Measurements from ENCODE around the gene MPRIP.

MPRIP gene

GRCh38 chr17:17203173-17203730 is 161.0 kb downstream of the MPRIP start:
- no peak for DNase-seq (ENCODE audit: low read depth in 2 of 3, low spot score in 2 of 3)

GRCh38 chr17:17204041-17204591 is 161.9 kb downstream of the MPRIP start:
- no peak for DNase-seq (ENCODE audit: low read depth in 2 of 3, low spot score in 2 of 3)

GRCh38 chr17:17204635-17205231 is 162.5 kb downstream of the MPRIP start:
- DNase-seq (ENCODE audit: low read depth in 2 of 3, low spot score in 2 of 3), result no peak

- DNase-seq (ENCODE audit: low read depth in 2 of 3, low spot score in 2 of 3), result peak; percentile 35 to 38 (median 36)
Observed at GRCh38 chr17:17205368-17206123, 163.3 kb downstream of the MPRIP start.

- peak; percentile 73 to 83 (median 82) for DNase-seq (ENCODE audit: low read depth in 2 of 3, low spot score in 2 of 3)
Observed at GRCh38 chr17:17206124-17206912, 164.1 kb downstream of the MPRIP start, which contains the start of gene PLD6. TSS of gene PLD6 (minus strand) at chr17:17206333. CDS start at chr17:17206286, 47 bp downstream.

- no peak for DNase-seq (ENCODE audit: low read depth in 2 of 3, low spot score in 2 of 3)
Observed at GRCh38 chr17:17206913-17207335, 164.7 kb downstream of the MPRIP start.

GRCh38 chr17:17207998-17208397 is 165.7 kb downstream of the MPRIP start:
- DNase-seq (ENCODE audit: low read depth in 2 of 3, low spot score in 2 of 3), result no peak

- no peak for DNase-seq (ENCODE audit: low read depth in 2 of 3, low spot score in 2 of 3)
Observed at GRCh38 chr17:17213775-17214174, 171.5 kb downstream of the MPRIP start.

GRCh38 chr17:17214646-17215436 is 172.6 kb downstream of the MPRIP start:
- no peak for DNase-seq (ENCODE audit: low read depth in 2 of 3, low spot score in 2 of 3)

GRCh38 chr17:17215575-17215974 is 173.3 kb downstream of the MPRIP start:
- no peak for DNase-seq (ENCODE audit: low read depth in 2 of 3, low spot score in 2 of 3)

GRCh38 chr17:17216236-17216635 is 174.0 kb downstream of the MPRIP start:
- DNase-seq (ENCODE audit: low read depth in 2 of 3, low spot score in 2 of 3), result no peak

- no peak for DNase-seq (ENCODE audit: low read depth in 2 of 3, low spot score in 2 of 3)
Observed at GRCh38 chr17:17216776-17217175, 174.5 kb downstream of the MPRIP start.

GRCh38 chr17:17217995-17218394 is 175.7 kb downstream of the MPRIP start:
- no peak for DNase-seq (ENCODE audit: low read depth in 2 of 3, low spot score in 2 of 3)

- no peak for DNase-seq (ENCODE audit: low read depth in 2 of 3, low spot score in 2 of 3)
Observed at GRCh38 chr17:17220529-17220928, 178.3 kb downstream of the MPRIP start.

- DNase-seq (ENCODE audit: low read depth in 2 of 3, low spot score in 2 of 3), result no peak
Observed at GRCh38 chr17:17221329-17221728, 179.1 kb downstream of the MPRIP start.

- DNase-seq (ENCODE audit: low read depth in 2 of 3, low spot score in 2 of 3), result no peak
Observed at GRCh38 chr17:17223736-17224135, 181.5 kb downstream of the MPRIP start.

- no peak for DNase-seq (ENCODE audit: low read depth in 2 of 3, low spot score in 2 of 3)
Observed at GRCh38 chr17:17224137-17224536, 181.9 kb downstream of the MPRIP start.

GRCh38 chr17:17225901-17226300 is 183.6 kb downstream of the MPRIP start:
- no peak for DNase-seq (ENCODE audit: low read depth in 2 of 3, low spot score in 2 of 3)

- no peak for DNase-seq (ENCODE audit: low read depth in 2 of 3, low spot score in 2 of 3)
Observed at GRCh38 chr17:17226451-17227265, 184.4 kb downstream of the MPRIP start.

All from activated CD8-positive, alpha-beta memory T cell treated with anti-CD3 and anti-CD28 coated beads for 48 hours (primary cell).